Activated naive CD4-positive, alpha-beta T cell treated with anti-CD3 and anti-CD28 coated beads for 36 hours (primary cell): ENCODE results near the gene CPNE2. TPM values are rescaled to one million over a fixed set of nuclear protein-coding genes. Genes with fewer than 3 reads are reported as not detected.

Experiments used
- CTCF ChIA-PET: fragments of 350-600 bp; sonication (Branson Sonifier 250); formaldehyde crosslinking; loops from one replicate; lab custom pipeline; 2021; ENCODE audit warnings: antibody characterized with exemption; lab: Charles Lee
- DNase-seq: peaks from one replicate; pipeline ENCODE4 v3.0.0-alpha.2; 2020
- H3K27ac Mint-ChIP-seq: one replicate; pipeline ENCODE4 v1.8.0; 2021; ENCODE audit warnings: mild to moderate bottlenecking, mixed read lengths
- H3K27me3 Mint-ChIP-seq: one replicate; pipeline ENCODE4 v1.8.0; 2021; ENCODE audit warnings: low read depth, mixed read lengths
- H3K36me3 Mint-ChIP-seq: one replicate; pipeline ENCODE4 v1.8.0; 2021; ENCODE audit warnings: low read depth, mixed read lengths
- H3K4me1 Mint-ChIP-seq: one replicate; pipeline ENCODE4 v1.8.0; 2021; ENCODE audit warnings: low read depth, mixed read lengths
- H3K4me3 Mint-ChIP-seq: one replicate; pipeline ENCODE4 v1.8.0; 2021; ENCODE audit warnings: mild to moderate bottlenecking, moderate library complexity, mixed read lengths
- H3K9me3 Mint-ChIP-seq: one replicate; pipeline ENCODE4 v1.8.0; 2021; ENCODE audit warnings: mixed read lengths
- intact Hi-C: fragments of 100-400 bp; cut with micrococcal nuclease; formaldehyde crosslinking; loops from one replicate; pipeline ENCODE4 v1.15.1; 2023
- total RNA-seq, 2 experiments: library from RNA; stranded (reverse); gene quantifications; one replicate each; pipeline ENCODE4 v1.2.3, GENCODE V29; 2021

CPNE2 gene
- total RNA-seq, 2 experiments from 2014 or later = 5.1 TPM

DNA sequence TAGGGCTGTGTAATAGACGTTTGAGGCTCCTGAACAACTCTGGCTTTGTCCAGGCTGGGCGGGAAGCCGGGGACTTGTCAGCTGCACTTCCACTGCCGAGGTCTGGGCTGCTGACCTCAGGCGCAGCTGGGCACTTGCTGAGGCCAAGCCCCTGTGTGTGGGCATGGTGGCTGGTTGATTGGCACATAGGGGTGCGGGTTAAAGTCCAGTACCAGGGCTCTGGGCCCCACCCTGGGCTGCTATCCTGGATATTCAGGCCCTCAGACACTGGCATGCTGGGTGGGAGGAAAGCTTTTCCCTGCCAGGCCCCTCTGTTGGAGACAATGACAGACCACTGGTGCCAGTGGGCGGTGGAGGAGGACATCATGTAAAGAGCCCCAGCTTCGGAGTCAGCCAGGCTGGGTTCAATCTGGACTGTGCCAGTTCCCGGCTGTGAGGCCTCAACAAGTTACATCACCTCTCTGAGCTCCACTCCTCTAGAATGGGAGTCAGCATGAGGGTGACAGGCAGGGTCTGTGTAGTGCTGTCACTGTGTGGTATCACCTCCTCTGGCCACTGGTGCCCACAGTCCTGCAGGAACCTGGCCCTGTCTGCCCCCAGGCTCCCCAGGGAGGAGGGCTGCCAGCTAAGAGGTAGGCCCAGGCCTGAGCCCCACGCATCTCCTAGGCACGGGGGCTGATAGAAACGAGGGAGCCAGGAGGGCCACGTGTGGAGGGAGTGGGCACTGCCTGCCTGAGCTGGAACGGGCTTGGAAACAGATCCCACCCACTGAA, 51.0 kb downstream of the CPNE2 start:
- peaks cover 47% of the 10 kb centered on the region for H3K4me1 Mint-ChIP-seq
- no peak overlapping the region for H3K4me3 Mint-ChIP-seq
- no peaks in the 10 kb centered on the region for H3K36me3 Mint-ChIP-seq
- CTCF ChIA-PET = interaction anchor here (0.5 to 1.1 kb wide), 2 partner anchors 32 to 136 kb away, joined by 3 to 4 read pairs; no protein-coding TSS in a partner anchor
- H3K9me3 Mint-ChIP-seq = no peaks in the 10 kb centered on the region
- intact Hi-C loops = loop anchor here (2.0 kb wide), 1 partner anchor 51 kb away; the partner anchor contains the start of gene CPNE2
- DNase-seq = no peak
- no peaks in the 10 kb centered on the region for H3K27me3 Mint-ChIP-seq
- H3K27ac Mint-ChIP-seq = no peak overlapping the region

DNA sequence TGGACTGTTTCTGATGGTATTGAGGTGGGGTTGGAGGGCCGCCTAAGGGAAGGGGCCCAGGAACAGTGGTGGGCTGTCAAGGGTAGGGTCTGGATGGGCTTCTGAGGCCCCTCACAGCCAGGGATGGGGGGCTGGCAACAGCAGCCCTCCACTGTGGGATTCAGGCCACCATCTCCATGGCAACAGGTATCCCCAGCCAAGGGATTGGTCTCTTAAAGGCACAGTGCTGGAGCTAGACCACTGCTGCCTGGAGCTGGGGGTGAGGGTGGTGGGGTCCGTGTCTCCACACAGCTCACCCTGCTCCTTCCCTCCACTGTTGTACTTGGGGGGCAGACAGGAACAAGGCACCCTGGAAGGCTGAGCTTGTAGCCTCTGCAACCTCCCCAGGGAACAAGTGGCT, 51.6 kb downstream of the CPNE2 start:
- no peak for DNase-seq
- H3K27ac Mint-ChIP-seq = no peak overlapping the region
- no peaks in the 10 kb centered on the region for H3K9me3 Mint-ChIP-seq
- no peak overlapping the region for H3K4me3 Mint-ChIP-seq
- no peaks in the 10 kb centered on the region for H3K27me3 Mint-ChIP-seq
- peaks cover 47% of the 10 kb centered on the region for H3K4me1 Mint-ChIP-seq
- intact Hi-C loops = no loop called here
- CTCF ChIA-PET = interaction anchor here (1.1 to 1.6 kb wide), 3 partner anchors 33 to 191 kb away, joined by 3 to 4 read pairs (median 3); partner anchors contain the start of gene CPNE2
- H3K36me3 Mint-ChIP-seq = no peaks in the 10 kb centered on the region

DNA sequence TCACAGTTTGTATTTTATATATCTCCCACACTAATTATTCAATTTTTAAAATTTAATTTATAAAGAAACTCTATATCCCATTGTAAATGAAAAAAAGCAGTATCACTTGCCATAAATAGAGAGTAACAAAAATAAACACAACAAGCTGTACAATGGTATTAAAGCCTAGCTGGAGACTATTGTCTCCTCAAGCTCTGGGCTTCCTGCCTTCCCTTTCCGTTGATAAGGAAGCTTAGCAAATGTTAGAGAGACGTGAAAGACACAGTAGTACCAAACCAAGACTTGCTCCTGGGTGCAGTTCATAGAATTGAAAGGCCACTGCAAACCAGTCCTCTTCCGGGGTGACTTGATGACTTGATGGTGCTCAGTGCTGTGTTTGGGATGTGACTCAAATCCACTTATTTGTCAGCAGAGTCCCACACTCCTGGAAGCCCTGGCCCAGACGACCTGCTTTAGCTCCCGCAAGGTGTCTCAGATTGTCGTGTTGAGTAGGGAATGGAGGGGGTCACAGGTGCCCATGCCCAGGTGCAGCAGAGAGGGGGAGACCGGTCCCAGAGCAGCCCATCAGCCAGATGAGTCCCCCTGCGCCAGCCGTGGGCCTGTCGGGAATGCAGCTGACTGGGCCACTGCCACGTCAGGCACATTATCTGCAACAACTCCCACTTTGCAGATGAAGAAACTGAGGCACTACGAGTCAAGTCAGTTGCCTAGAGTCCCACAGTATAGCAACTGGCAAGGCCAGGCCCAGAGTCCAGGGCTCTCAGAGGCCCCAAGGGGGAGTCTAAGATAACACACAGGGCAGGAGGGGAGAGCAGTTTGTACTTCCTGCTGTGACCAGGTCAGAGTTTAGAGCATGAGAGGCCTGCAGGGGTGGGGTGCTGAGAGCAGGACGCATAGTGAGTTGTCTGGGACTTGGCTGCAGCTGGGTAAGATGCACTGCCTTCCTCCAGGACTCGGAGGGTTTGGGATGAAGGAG, 53.0 kb downstream of the CPNE2 start:
- no peaks in the 10 kb centered on the region for H3K9me3 Mint-ChIP-seq
- DNase-seq = no peak
- intact Hi-C loops = no loop called here
- no peaks in the 10 kb centered on the region for H3K36me3 Mint-ChIP-seq
- peaks cover 45% of the 10 kb centered on the region for H3K4me1 Mint-ChIP-seq
- no peak overlapping the region for H3K27ac Mint-ChIP-seq
- H3K4me3 Mint-ChIP-seq = no peak overlapping the region
- CTCF ChIA-PET = interaction anchor here (1.2 to 1.6 kb wide), 2 partner anchors 52 to 192 kb away, joined by 3 to 4 read pairs; partner anchors contain the start of gene CPNE2
- H3K27me3 Mint-ChIP-seq = no peaks in the 10 kb centered on the region

DNA sequence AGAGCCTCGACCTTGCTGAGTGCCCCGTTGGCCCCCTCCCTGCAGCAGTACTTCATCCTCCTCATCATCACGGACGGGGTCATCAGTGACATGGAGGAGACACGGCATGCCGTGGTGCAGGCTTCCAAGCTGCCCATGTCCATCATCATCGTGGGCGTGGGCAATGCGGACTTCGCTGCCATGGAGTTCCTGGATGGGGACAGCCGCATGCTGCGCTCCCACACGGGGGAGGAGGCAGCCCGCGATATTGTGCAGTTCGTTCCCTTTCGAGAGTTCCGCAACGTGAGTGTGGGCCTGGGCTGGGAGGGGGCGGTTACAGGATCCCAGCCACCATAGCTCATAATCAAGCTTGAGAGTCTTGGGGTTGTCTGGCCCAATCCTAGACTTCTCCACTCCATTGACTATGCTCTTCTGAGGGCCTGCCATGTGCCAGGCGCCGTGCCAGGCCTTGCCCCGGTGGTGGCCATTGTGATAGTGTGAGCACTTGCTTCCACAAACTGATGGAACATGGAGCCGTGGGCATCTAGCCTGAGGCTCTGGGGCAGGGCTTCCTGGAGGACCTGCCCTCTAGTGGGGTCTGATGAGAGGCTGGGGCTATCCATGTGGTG, 53.8 kb downstream of the CPNE2 start:
- peaks cover 38% of the 10 kb centered on the region for H3K4me1 Mint-ChIP-seq
- peaks cover 2% of the 10 kb centered on the region for H3K36me3 Mint-ChIP-seq
- DNase-seq = no peak
- no peaks in the 10 kb centered on the region for H3K27me3 Mint-ChIP-seq
- H3K27ac Mint-ChIP-seq = no peak overlapping the region
- CTCF ChIA-PET = no interaction called here
- intact Hi-C loops = no loop called here
- no peak overlapping the region for H3K4me3 Mint-ChIP-seq
- H3K9me3 Mint-ChIP-seq = no peaks in the 10 kb centered on the region

DNA sequence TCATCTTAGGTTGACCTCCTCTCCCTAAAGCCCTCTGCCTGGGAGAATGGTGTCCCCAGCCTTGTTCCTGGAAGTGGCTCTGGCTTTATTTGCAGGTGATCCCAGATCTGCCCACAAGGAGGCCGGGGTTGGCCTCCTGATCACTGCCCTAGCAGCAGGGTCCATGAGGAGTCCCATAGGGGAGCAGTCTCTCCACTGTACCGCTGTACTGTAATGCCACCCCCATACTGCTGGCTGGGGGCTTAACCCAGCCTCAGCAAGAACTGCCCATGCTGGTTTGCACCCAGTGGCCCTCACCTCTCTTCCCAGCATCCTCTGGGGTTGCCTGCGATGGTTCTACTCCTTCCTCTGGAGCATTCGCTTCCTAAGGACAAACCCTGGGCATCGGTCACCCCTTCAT, 54.4 kb downstream of the CPNE2 start:
- Mint-ChIP-seq H3K9me3 (no peaks in the 10 kb centered on the region), H3K27me3 (no peaks in the 10 kb centered on the region), H3K27ac (no peak overlapping the region), H3K4me1 (peaks cover 34% of the 10 kb centered on the region), H3K36me3 (peaks cover 2% of the 10 kb centered on the region), H3K4me3 (no peak overlapping the region)
- no peak for DNase-seq
- CTCF ChIA-PET = no interaction called here
- intact Hi-C loops = no loop called here

DNA sequence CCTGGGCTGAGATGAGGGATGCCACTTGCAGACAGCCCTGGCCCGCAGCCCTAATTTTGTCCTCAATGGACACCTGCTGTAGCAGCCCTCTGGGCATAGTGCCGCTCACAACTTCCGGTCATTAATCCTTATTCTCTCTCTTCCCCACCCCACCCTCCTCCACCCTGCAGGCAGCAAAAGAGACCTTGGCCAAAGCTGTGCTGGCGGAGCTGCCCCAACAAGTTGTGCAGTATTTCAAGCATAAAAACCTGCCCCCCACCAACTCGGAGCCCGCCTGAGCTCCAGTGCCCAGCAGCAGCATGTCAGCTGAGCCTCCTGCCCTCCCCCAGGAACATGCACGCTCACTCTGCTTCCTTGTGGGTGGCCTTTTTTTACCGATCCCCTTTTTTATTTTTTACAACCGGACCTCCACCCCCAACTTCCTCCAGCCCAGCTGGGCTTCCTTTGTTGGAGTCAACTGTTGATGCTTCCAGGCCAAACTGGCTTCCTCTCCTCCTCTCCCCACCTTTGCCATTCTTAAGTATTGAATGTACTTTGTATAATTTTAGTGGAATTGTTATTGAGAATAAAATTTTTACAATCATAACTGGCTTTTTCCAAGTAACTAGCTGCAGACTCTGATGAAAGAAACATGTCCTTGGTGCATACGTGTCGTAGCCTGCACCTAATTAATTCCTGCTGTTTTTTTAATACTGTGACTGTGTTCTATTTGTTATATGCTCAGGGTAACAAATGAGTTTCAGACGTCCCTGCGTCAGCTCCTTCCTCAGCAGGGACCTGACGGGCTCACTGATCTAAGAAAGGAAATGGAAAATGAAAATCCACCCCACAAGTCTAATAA, 55.2 kb downstream of the CPNE2 start:
- Mint-ChIP-seq H3K27ac (no peak overlapping the region), H3K4me1 (peaks cover 33% of the 10 kb centered on the region), H3K27me3 (no peaks in the 10 kb centered on the region), H3K4me3 (no peak overlapping the region), H3K36me3 (peaks cover 4% of the 10 kb centered on the region), H3K9me3 (no peaks in the 10 kb centered on the region)
- intact Hi-C loops = no loop called here
- no peak for DNase-seq
- CTCF ChIA-PET = interaction anchor here (1.0 kb wide), 1 partner anchor 22 kb away, joined by 3 read pairs; no protein-coding TSS in a partner anchor

DNA sequence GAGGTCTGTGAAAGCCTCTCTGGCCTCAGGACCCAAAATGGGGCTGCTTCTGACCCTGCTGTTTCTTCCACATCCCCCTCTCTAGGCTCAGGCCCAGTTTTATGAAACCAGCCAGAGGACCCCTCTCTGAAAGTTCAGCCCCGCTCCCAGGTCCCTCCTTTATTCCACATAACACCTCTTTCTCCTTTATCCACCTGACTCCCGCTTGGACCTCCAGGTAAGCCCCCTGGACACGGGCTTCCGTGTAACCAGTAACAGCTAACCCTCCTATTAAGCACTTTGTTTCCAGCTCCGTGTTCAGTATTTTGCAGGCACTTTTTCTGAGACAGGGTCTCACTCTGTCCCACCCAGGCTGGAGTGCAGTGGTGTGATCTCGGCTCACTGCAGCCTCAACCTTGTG, 56.1 kb downstream of the CPNE2 start:
- H3K4me1 Mint-ChIP-seq = peaks cover 25% of the 10 kb centered on the region
- no peak overlapping the region for H3K27ac Mint-ChIP-seq
- intact Hi-C loops = no loop called here
- CTCF ChIA-PET = interaction anchor here (0.9 to 4.7 kb wide), 2 partner anchors 63 to 65 kb away, joined by 3 to 17 read pairs; no protein-coding TSS in a partner anchor
- DNase-seq = no peak
- H3K27me3 Mint-ChIP-seq = no peaks in the 10 kb centered on the region
- peaks cover 8% of the 10 kb centered on the region for H3K36me3 Mint-ChIP-seq
- H3K9me3 Mint-ChIP-seq = no peaks in the 10 kb centered on the region
- no peak overlapping the region for H3K4me3 Mint-ChIP-seq

DNA sequence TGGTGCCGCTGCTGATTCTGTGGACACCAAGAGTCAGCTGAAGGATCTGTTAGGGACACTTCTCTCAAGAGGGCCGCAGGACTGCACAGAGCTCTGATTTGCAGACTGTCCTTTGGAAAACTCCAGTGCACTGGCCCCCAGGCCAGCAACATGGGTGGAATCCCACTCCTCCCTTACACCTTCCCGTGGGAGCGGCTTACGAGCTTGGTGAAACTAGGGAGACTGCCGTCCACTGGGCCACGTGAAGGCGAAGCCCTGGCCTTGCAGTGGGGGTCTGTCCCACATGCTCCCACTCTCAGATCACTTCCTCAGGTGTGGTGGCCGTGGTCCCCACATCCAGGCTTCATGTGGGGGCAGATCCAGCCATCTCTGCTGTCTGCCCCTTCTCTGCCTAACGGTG, 57.0 kb downstream of the CPNE2 start:
- no peak overlapping the region for H3K27ac Mint-ChIP-seq
- peaks cover 17% of the 10 kb centered on the region for H3K4me1 Mint-ChIP-seq
- no peak for DNase-seq
- intact Hi-C loops = no loop called here
- H3K9me3 Mint-ChIP-seq = no peaks in the 10 kb centered on the region
- CTCF ChIA-PET = interaction anchor here (4.7 kb wide), 1 partner anchor 66 kb away, joined by 17 read pairs; no protein-coding TSS in a partner anchor
- no peak overlapping the region for H3K4me3 Mint-ChIP-seq
- H3K36me3 Mint-ChIP-seq = peaks cover 15% of the 10 kb centered on the region
- no peaks in the 10 kb centered on the region for H3K27me3 Mint-ChIP-seq

DNA sequence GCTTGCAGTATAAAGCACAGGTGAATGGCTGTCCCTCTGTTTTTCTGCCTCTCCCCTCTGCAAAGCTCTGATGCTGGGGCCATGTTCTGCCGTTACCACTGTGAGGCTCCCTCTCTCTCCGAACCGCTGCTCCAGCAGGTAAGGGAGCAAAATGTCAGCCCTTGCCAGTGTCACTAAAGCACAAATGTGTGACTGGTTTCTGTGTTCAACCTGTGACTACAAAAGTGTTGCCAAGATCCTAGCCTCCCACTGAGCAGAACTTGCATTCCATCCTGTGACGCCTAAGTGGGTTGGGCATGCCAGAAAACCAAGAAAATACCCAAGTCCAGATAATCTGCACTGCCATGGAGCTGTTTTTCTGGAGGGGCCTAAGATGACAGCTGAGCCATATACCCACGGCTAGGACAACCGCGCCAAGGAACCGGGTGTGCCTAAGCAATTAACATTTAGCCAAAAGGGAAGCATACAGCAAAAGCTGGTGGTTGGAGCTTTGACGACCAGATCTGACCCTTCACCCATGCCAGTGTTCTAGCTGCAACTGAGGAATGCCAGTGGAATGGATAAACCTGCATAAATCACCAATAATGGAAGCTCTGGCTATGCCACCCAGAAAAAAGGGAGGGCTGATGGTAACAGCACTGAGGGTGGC, 58.4 kb downstream of the CPNE2 start:
- Mint-ChIP-seq H3K36me3 (peaks cover 16% of the 10 kb centered on the region), H3K9me3 (no peaks in the 10 kb centered on the region), H3K4me3 (no peak overlapping the region), H3K4me1 (peaks cover 15% of the 10 kb centered on the region), H3K27ac (no peak overlapping the region), H3K27me3 (no peaks in the 10 kb centered on the region)
- intact Hi-C loops = no loop called here
- CTCF ChIA-PET = interaction anchor here (0.8 to 4.7 kb wide), 3 partner anchors 9 to 67 kb away, joined by 4 to 17 read pairs (median 7); no protein-coding TSS in a partner anchor
- DNase-seq = no peak

DNA sequence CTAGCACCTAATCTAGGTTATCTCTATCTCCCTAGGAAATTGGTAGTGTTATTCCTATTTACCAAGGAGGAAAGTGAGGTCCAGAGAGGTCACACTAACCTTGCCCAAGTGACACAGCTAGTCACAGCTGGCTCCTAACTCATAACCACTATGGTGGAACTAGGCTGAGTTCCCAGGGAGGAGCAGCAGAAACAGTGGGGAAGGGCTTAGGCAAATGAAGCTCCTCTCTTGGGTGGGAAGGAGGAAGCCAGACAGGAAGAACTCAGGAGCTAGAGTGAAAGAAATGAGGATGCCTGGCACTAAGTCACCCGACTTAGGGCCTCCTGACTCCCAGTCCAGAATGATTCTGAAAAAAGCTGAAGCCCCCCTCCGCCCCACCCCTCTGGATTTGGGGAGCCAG, 59.0 kb downstream of the CPNE2 start:
- Mint-ChIP-seq H3K9me3 (no peaks in the 10 kb centered on the region), H3K4me3 (no peak overlapping the region), H3K4me1 (peaks cover 20% of the 10 kb centered on the region), H3K27ac (no peak overlapping the region), H3K27me3 (no peaks in the 10 kb centered on the region), H3K36me3 (peaks cover 22% of the 10 kb centered on the region)
- DNase-seq = no peak
- CTCF ChIA-PET = interaction anchor here (0.6 to 4.7 kb wide), 7 partner anchors 10 to 265 kb away, joined by 3 to 17 read pairs (median 4); partner anchors contain the start of gene CPNE2
- intact Hi-C loops = no loop called here
